GM21528 (cell line): ENCODE data around the gene TRABD.
"Not testable (repeated sequence)": the region's sequence is repeated elsewhere in the genome, so short reads cannot be mapped to it uniquely, and the experiment has no call there.

ENCODE experiments used
- ATAC-seq: cut with Tn5 transposase; IDR thresholded peaks from one replicate; pipeline ENCODE4 v1.9.1; 2021; ENCODE audit warnings: mild to moderate bottlenecking, moderate library complexity; ENCODE audit not compliant: unreplicated experiment, low FRiP score

Gene TRABD

DNA sequence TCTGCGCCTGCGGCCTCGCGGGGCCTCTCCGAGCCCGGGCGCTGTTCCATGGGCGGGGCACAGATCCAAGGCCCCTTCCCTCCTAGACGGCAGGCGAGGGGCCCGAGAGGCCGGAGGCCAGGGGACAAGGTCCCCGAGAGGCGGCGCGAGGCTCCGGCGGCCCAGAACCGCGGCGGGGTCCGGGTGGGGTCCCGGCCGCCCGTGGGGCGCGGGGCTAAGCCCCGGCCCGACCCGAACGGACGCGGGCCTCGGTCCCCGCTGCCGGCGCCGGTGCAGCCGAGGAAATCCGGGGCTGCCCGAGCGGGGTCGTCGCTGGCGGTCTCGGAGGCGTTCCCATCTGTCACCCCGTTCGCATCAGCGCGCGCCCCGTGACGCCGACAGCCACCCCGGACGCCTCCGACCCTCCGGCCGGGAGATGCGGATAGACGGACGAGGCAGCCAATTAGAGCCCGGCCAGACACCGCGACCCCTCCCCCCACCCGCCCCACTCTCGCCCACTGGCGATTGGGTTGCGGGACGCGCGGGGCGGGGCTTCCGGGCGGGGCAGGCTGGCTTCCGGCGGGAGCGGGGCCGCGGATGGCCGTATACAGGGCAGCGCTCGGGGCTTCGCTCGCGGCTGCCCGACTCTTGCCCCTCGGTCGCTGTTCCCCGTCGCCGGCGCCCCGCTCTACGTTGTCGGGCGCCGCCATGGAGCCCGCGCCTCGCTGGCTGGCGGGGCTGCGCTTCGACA, 14.9 kb downstream of the TRABD start, which contains the start of gene SELENOO:
Gene SELENOO, plus strand, starts transcription at position 551 of the 730 bp plus-strand sequence. Its CDS starts 26 bp downstream, at position 577.
- peak; percentile 62 for ATAC-seq

DNA sequence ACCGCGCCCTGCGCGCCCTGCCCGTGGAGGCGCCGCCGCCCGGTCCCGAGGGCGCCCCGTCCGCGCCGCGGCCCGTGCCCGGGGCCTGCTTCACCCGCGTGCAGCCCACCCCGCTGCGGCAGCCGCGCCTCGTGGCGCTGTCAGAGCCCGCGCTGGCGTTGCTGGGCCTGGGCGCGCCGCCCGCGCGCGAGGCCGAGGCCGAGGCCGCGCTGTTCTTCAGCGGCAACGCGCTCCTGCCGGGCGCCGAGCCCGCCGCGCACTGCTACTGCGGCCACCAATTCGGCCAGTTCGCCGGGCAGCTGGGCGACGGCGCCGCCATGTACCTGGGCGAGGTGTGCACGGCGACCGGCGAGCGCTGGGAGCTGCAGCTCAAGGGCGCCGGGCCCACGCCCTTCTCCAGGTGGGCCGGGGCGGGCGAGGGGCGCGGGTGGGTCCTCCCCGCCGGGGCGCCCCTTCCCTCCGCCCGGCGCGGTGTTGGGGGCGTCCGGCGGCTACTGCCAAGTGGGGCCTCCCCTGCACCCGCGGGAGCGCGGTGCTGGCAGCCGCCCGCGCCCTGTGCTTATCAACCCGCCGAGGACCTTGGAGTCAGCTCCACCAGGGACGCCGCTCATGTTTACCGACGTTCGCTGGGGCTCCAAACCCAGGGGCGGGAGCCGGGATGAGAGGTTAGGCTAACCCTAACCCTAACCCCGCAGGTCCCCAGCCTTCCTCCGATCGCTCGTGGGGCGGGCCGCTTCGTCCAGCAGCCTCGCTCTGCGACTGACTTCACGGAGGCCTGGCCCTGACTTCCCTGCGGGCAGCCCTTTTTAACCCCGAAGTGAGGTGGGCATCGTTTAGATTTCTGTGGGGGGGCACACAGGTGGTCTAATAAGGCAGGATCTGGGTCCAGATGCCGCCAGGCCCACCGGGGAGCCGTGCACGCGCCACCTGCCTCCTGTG, 15.7 kb downstream of the TRABD start:
- peak; percentile 16 for ATAC-seq

DNA sequence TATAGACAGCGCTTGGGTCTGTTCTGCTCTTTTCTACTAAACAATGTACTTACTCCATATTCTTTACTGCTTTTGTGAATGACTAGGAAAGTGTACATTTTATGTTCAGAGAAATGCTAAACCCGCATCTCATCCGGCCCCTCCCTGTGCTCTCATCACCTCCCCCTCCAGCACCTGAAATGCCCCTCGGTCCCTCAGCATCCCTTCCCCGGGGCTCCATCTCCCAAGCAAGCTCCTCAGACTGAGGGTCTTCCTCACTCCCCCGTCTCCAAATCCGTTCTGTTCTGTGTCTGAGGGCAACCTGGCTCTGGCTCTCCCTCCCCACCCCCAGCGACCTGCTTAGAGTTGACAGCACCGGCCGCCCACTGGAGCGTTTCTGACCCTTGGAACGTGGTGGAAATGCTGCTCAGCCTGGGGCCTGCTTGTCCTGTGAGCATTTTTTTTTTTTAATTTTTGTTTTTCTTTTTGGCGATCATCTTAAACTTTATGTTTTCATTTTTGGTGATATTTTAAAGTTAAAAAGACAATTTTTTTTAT, 16.5 kb downstream of the TRABD start:
- no peak for ATAC-seq

DNA sequence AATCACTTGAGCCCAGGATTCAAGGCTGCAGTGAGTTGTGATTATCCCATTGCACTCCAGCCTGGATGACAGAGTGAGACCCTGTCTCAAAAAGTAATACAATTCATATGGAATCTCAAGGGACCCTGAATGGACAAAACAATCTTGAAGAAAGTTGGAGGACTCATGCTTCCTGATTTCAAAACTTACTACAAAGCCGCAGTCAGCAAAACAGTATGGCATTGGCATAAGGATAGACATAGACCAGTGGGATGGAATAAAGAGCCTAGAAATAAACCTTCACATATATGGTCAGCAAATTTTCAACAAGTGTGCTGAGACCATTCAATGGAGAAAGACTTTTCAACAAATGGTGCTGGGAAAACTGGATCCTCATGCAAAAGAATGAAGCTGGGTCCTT, 17.6 kb downstream of the TRABD start:
- no peak for ATAC-seq

DNA sequence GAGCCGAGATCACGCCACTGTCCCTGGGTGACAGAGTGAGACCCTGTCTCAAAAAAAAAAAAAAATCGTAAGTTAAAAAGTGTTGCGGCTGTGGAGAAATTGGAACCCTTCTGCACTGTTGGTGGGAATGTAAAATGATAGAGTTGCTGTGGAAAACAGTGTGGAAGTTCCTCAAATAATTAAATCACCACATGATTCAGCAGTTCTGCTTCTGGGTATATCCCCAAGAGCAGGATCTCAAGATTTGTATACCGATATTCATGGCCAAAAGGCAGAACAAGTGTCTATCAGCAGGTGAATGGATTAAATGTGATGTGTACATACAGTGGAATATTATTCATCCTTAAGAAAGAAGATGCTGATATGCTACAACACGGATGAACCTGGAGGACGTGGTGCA, 18.9 kb downstream of the TRABD start:
- no peak for ATAC-seq

DNA sequence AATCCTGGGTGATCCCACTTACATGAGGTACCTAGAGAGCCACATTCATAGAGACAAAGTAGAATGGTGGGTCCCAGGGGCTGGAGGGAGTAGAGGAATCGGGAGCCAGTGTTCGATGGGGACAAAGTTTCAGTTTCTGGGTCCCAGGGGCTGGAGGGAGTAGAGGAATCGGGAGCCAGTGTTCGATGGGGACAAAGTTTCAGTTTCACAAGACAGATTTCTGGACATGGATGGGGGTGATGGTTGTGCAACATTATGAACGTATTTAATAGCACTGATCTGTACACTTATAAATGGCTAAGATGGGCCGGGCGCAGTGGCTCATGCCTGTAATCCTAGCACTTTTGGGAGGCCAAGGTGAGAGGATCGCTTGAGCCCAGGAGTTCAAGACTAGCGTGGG, 19.3 kb downstream of the TRABD start:
- ATAC-seq, result not testable (repeated sequence)

DNA sequence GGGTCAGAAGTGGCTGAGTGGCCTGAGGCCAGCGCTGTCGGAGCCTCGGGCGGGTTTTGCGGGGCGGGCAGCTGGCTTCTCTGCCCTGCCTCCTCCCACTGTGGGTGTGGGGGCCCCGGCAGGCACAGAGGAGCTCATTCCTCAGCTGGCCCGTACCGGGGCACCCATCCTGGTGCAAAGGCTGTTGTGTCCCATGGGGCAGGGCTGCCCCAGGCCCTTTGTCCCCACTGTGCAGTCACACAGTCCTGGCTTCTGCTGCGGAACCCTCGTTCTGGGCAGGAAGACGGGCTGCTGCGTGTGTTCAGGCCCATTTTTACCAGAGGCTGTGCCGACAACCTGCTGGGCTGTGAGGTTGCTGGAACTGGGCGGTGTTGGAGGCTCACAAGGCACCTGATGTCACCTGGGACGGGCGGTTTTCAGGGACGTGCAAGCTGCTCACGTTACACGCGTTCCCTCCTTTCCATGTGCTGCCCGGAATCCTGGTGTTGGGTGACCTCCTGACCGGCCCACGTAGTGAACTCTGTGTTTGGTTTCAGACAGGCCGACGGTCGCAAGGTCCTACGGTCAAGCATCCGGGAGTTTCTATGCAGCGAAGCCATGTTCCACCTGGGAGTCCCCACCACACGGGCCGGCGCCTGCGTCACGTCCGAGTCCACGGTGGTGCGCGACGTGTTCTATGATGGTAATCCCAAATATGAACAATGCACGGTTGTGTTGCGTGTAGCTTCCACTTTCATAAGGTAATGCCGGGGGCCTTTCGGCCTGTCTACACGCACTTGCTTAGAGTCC, 20.3 kb downstream of the TRABD start:
- ATAC-seq, result no peak

DNA sequence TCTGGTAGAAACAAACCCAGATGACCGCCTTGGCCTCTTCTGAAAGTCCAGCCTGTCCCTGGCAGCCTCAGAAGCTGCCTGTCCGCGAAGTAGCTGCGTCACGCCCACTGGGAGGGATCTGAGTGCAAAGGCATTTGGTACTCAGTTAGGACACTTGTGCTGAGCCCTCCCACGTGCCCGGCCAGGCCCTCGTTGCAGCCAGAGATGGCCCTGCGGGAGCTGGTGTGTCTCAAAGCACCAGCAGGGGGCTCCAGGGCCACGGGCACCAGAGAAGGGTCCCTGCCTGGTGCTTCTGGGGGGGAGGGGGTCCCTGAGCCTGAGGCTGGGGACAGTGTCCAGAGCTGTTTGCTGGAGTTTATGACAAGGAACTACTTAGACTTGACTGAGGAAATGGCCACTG, 20.9 kb downstream of the TRABD start:
- no peak for ATAC-seq

DNA sequence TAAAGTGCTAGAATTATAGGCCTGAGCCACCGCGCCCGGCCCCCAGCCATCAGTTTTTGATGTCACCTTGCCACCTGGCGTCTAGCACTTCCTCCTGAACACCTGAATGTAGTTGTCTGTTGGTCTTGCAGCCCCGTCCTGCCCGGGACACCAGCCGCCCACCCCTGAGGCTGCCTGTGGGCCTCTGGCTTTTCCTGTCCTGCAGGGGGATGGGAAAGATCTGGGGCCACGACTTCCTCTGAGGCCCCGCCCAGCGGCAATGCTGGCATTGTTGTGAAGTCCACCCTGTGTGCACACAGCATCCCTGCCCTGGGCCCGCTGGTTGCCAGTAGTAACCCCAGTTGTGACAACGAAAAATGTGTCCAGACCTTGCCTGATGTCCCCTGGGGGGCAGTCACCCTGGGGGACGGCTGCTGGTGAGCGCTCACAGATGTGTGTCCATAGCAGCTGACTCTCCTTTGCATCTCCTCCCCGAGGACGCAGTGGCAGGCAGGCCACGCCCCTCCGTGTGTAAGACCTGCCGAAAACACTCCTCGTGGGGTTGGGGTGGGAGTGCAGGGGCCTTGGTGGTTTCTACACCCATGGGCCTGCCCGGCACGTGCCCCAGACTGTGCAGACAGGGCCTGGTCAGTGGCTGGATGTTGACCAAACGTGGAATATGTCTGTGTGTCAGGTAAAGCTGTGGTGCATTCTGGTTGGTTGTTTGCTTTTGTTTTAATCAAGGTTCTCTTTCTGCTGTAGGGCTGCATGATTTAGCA, 21.8 kb downstream of the TRABD start:
- ATAC-seq, result no peak

DNA sequence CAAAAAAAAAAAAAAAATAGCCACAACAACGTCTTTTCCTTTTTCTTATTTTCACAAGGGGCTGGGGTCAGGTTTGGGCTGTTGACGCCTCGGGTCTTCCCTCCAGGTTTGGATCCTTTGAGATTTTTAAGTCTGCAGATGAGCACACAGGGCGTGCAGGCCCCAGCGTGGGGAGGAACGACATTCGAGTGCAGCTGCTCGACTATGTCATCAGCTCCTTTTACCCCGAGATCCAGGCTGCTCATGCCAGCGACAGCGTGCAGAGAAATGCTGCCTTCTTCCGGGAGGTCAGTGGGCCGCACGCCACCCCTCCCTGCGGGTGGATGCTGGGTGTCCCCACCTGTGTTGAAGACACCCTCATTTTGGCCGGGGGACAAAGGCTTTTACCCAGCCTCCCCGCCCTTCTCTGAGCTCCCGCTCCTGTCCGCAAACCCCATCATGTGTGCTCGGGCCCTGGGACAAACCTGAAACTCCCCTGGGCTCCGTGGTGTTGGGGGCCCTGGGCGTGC, 22.8 kb downstream of the TRABD start:
- no peak for ATAC-seq

DNA sequence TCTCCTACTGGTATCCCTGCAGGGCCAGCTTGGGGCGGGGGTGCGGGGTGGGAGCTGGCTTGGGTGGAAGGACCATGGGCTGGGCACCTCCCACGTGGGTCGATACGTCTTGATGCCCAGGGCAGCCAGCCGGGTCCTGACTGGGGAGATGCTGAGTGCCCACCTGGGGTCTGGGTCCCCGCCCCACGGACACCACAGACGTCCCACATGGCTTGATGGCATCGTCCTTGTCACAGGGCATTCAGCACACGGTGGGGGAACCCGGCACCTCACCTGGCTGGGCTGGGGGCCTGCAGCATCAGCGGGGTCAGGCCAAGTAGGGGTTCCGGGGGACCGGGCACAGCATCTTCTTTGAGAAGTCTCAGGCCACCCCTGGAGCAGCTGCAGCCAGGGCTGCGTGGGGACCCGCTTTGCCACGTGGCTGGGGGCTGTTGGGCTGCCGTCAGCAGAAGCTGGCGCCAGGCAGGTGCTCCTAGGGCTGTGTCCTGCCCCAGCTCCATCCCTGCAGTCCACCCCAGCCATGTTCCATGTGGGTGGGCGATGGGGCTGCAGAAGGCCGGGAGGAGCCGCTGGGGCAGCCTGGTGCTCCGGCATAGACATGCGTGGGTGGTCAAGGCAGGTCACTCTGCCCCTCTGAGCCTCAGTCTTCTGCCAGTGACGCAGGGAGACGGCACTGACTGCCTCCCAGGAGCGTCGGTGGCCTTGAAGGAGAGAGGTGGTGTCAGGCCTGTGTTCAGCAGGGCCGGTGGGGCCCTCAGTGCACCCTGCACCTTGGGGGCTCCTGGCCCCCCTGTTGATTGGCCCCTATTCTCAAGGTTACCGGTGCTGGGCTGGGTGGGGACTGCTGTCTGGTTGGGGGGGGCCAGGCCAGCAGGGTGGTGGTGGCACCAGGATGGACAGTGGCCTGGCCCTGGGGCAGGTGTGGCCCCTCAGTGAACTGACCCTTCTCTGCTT, 23.5 kb downstream of the TRABD start:
- no peak for ATAC-seq

DNA sequence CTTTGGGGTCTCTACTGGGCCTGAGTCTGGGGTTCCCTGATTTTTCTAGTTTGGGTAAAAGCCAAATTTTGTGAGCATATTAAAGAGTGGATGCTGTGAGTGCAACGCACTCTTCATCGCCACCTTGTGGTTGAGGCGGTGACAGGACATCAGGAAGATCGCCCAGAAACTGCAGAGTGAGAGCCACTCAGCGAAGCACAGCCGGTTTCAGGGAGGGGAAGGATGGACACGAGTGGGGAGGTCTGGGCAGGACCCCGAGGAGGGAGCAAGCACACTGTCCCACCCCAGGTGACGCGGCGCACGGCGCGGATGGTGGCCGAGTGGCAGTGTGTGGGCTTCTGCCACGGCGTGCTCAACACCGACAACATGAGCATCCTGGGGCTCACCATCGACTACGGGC, 24.2 kb downstream of the TRABD start:
- ATAC-seq, result no peak

DNA sequence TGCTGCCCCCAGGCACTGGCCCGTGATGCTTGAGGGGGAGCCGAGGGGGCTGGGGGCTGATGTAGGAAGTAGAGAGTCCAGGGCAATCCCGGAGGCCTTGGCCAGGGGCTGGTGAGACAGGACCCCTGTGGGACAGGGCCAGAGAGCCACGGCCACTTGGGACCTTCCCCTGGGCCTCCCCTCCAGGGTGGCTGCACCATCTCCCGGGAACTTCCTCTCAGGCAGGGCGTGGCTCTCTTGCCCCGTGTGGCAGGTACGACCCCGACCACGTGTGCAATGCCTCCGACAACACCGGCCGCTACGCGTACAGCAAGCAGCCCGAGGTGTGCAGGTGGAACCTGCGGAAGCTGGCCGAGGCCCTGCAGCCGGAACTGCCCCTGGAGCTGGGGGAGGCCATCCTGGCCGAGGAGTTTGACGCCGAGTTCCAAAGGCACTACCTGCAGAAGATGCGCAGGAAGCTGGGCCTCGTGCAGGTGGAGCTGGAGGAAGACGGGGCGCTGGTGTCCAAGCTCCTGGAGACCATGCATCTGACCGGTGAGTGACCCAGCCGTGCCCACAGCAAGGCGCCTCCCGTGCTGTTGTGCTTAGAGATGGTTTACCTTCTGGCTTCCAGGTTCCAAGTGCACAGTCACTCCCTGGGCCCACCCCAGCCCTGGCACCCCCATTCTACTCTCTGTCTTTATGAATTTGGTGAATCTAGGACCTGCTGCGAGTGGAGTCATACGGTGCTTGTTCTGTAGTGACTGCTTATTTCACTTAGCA, 24.8 kb downstream of the TRABD start:
- ATAC-seq, result no peak

DNA sequence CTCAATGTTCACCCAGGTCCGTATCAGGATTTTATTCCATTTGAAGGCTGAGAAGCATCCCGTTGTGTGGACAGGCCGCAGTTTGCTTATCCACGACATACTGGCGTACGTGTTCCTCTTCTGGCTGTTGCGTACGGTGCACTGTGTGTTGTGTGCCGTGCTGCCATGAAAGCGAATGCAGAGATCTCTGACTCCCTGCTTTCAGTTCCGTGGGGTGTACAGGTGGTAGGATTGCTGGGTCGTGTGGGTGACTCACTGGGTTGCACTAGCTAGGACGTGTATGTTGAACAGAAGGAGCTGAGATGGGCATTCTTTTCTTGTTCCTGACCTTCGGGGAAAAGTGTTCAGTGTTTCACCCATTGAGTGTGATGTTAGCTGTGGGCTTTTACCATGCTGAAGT, 25.4 kb downstream of the TRABD start:
- no peak for ATAC-seq

DNA sequence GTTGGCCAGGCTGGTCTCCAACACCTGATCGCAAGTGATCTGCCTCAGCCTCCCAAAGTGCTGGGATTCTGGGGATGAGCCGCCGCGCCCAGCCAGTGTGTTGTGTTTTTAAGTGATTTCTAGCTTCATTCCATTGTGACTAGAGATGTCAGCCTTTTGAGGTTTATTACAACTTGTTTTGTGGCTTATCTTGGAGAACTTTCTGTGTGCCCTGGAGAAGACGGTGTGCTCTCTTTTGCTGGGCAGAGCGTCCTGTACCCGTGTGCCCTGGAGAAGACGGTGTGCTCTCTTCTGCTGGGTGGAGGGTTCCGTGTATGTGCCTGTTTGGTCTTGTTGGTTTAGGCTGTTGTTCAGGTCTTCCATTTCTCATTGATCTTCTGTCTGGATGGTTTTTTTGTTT, 27.6 kb downstream of the TRABD start:
- ATAC-seq, result no peak

DNA sequence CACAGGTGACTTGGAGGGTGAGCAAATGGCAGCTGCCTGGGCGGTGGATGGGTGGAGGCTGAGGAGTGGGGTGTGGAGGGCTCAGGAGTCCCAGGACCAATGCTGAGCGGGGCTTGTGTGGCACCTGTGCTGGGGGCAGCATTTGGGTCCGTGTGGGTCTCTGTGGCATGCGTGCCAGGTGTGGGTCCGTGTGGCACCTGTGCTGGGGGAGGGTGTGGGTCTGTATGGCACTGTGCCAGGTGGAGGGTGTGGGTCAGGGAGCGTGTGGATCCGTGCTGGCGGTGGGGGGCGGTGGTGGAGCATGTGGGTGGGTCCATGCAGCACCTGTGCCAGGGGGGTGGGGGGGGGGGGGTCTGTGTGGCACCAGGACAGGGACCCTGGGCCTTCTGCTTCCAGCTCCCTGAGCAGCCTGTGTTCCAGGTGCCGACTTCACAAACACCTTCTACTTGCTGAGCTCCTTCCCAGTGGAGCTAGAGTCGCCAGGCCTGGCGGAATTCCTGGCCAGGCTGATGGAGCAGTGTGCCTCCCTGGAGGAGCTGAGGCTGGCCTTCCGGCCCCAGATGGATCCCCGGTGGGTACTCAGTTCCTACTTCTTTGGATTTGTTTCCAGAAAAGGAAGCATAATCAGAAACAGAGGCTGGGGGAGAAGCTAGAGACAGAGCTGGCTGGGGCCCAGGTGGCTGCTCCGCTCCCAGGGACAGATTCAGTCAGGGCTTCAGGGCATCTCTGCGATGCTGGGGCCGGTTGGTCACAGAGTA, 29.8 kb downstream of the TRABD start:
- no peak for ATAC-seq

DNA sequence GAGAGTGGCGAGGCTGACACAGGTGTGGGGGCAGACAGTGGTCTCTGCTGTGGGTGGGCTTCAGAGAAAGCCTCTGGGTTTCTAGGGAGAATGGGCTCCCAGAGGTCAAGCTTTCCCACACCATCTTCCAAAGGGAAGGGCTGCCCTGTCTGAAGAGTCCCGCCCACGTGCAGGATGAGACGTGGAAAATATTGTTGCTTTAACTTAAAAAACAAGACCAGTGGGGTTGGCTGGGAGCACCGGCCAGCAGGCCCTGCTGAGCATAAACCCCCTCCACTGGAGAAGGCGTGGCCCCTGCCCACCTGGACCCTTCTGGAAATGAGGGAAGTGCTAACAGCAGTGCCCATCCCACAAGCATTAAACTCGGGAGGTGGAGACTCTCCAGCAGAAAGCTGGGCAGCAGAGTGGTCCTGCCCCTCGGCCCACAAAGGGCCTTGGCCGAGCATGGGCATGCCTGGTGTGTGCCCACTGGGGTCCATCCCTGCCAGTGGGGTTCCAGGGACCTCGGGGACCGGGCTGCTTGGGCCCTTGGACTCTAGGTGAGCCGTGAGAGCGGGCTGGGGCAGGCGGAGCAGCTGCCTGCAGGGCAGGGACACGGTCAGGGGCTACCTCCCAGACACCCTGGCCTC, 30.5 kb downstream of the TRABD start:
- no peak for ATAC-seq
